LNCAP (cell line): ENCODE measurements around the gene STRIT1.

Source experiments
- TF ChIP-seq, protein P1 (sequence below): fragments of 450-650 bp; IDR thresholded peaks from 2 replicates; pipeline ENCODE4 v1.5.1; 2017; ENCODE audit warnings: mild to moderate bottlenecking

The STRIT1 gene

DNA sequence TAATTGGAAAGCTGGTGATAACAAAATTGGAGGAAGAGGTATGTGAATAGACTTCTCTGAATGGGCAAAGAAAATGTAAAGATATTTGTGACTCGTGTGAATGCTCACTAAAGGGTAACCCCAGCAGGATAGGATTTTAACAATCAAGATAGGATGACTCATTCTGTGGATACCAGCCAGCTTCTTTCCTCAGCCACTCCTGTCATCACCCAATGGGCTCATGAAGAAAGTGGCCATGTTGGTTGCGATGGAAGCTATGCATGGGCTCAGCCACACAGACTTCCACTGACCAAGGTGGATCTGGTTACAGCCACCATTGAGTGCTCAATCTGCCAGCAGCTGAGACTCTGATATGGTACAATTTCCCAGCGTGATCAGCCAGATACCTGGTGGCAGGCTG is 40.9 kb downstream of the STRIT1 start:
- TF ChIP-seq, protein P1, sequence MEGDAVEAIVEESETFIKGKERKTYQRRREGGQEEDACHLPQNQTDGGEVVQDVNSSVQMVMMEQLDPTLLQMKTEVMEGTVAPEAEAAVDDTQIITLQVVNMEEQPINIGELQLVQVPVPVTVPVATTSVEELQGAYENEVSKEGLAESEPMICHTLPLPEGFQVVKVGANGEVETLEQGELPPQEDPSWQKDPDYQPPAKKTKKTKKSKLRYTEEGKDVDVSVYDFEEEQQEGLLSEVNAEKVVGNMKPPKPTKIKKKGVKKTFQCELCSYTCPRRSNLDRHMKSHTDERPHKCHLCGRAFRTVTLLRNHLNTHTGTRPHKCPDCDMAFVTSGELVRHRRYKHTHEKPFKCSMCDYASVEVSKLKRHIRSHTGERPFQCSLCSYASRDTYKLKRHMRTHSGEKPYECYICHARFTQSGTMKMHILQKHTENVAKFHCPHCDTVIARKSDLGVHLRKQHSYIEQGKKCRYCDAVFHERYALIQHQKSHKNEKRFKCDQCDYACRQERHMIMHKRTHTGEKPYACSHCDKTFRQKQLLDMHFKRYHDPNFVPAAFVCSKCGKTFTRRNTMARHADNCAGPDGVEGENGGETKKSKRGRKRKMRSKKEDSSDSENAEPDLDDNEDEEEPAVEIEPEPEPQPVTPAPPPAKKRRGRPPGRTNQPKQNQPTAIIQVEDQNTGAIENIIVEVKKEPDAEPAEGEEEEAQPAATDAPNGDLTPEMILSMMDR: no peak

DNA sequence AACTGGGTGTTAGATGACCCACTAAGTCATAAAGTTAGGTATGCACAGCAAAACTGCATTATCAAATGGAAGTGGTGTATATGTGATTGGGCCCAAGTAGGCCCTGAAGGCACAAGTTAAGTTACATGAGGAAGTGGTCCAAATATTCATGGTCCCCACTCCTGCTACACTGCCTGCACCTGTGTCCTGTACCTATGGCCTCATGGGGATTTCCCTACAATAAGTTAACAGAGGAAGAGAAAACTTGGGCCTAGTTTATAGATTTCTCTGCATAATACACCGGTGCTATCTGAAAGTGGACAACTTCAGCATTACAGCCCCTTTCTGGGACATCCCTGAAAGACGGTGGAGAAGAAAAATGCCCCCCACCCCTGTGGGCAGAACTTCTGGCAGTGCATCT is 41.5 kb downstream of the STRIT1 start:
- TF ChIP-seq, protein P1: no peak

DNA sequence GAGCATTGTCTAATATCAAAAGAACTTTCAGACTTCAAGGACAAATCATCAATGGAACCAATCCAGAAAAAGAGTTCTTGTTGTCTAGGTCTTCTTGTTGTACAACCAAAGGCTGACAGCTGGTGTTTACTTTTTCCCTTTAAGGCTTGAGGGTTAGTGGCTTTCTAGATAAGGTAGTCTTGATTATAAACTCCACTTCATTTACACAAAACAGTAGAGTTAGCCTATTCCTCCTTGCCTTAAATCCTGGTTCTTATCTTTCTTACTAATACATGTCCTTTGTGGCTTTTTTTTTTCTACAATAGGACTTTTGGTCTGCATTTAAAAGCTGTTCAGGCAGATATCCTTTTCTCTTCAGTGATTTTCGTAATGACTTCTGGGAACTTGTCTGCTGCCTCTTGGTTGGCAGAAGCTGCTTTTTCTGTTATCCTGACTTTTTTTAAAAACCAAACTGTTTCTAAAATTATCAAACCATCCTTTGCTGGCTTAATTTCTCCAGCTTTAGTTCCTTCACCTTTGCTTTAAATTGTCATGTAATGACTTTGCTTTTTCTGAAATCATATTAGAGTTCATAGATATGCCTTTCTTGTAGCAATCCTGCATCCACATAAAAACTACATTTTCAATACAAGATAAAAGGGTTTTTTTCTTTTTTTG is 44.8 kb downstream of the STRIT1 start:
- TF ChIP-seq, protein P1: no peak

DNA sequence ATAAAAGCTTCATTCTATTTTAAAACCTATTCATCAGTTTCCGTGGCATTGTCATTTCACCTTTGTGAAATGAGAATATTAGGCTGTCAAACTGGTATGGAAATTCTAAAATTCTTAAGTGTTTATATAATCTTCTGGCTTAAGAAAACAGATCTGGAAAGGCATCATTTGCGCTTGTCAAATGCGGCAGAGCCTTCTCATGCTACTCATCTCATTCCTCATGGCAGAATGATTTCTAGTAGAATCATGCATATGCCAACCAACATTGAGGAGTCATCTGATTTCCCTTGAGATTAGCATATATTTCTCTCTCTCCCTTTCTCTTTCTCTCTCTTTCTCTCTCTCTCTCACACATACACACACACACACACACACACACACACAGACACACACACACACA is 48.8 kb downstream of the STRIT1 start:
- TF ChIP-seq, protein P1: no peak

DNA sequence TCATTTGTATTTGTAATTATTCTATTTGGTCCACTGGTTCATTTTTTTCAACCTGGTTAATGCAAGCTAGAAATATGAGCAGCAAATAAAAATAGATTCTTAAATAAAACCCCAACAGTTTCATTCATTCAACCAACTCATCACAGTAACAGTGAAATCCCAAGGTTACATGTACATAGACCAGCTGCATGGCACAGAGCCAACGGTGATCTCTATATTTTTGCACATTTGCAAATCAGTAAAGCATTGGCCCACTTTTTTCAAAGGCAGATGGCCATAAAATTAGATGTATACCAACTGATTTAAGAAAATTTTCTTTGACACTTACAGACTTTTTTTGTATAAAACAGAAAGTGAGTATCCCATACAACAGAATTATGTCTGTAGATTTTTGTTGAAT is 49.3 kb downstream of the STRIT1 start:
- TF ChIP-seq, protein P1: no peak

DNA sequence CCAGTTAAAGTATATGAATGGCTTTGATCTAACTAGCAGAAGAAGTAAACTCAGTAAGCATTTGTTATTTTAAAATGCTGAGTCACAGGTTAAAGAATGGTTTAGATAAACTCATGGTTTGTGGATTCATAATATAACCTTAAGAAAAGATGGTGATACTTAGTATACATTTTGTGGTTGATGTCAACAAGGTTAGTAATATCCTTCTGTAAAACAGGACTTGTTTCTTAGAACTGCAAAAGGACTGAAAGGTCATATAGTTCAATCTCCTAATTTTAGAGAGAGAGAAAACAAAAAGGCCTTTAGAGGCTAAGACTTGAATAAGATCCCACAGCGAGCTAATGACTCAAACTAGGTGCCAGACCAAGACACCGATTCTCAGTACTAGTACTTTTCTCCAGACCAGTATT is 50.0 kb downstream of the STRIT1 start:
- TF ChIP-seq, protein P1: no peak

DNA sequence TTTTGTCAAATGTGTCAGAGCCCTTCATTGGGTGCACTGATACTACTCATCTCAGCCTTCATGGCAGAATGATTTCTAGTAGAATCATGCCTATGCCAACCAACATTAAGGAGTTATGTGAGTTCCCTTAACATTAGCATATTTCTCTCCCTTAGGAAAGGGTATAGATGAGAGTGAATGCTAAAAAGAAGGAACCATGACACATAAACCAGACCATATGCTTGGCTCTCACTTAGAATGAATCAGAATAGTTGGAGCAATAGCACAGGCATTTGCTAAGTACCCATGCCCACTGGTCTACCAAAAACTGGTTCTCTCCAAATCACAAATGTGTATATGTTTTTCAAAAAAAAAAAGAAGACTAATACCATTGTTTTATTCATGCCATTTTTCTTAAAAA is 51.1 kb downstream of the STRIT1 start:
- TF ChIP-seq, protein P1: no peak

DNA sequence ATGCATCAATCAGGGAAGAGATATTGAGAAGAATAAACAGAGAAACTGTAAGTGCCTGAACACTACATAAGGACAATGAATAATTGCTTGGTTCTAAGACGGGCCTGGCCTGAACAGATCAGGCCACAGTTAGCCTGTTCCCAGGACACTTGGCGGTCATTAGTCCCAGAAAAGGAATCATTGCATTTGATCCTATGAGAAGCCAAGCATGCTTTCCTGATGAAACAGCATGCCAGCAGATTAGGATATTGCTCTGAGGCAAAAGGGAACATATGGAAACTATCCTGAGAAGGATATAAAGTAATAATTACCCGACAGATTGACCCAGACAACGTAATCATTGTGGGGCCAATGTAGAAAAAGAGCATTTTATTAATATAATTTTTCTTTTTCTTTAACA is 51.9 kb downstream of the STRIT1 start:
- TF ChIP-seq, protein P1: no peak
